OCI-LY7 (cell line): Measurements from ENCODE around the gene TAPBPL.

ENCODE experiments used
- CTCF ChIP-seq: fragments of 200-600 bp; sonication (generic); conservative IDR thresholded peaks from 2 replicates; pipeline ENCODE4 v1.5.1; 2014; ENCODE audit warnings: mild to moderate bottlenecking, antibody characterized with exemption, low read length, moderate library complexity, mixed read lengths
- EZH2phosphoT487 ChIP-seq: fragments of 200-600 bp; sonication (generic); IDR thresholded peaks from 2 replicates; pipeline ENCODE4 v1.6.1; 2018; ENCODE audit warnings: low read depth, borderline replicate concordance, mild to moderate bottlenecking, mixed run types, antibody characterized with exemption, low read length, moderate library complexity, mixed read lengths

DNA sequence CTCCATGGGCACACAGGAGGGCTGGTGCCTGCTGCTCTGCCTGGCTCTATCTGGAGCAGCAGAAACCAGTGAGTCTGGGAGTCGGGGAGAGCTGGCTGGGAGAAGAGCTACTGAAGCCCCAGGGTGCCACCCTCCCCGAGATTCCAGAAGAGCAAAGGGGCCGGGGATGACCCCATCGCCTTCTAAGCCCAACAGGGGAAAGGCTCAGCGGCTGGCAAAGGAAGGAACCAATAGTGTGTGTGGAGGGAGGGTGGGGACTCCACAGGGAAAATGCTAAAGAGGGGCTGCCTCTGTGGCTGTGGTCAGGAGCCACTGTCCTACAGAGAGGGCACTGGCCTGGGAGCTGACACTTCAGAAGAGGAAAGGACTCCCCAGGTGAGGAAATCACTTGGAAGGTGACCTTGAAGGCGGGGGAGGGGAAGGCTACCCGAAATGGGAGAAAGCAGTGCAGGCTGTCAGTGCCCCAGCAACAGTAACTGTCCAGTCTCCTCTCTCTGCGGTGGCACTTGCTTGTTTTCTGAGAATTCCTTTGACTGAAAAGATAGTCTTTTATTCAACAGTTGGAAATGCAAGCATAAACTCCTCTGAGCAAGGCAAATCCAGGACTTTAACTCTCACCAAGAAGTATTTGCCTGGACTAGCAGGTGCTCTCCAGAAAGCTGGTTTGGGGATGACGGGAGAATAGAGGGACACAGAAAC lies 552 bp downstream of the TAPBPL start:
- no peak for TF ChIP-seq CTCF
- no peak for TF ChIP-seq EZH2phosphoT487
